Sigmoid colon (tissue), 7 donors: ENCODE results near the gene CELF3. TPM values are rescaled to one million over a fixed set of nuclear protein-coding genes. Genes with fewer than 3 reads are reported as not detected.

Experiments
- DNase-seq: peaks from one replicate; pipeline ENCODE4 v3.0.0-alpha.2; 2019
- H3K27ac ChIP-seq, 4 donors: fragments of 200-600 bp; sonication (generic); one replicate each; pipeline ENCODE4 v1.5.1; 2016 to 2019; ENCODE audit warnings: mild to moderate bottlenecking in 1 of 4
- H3K27me3 ChIP-seq, 3 donors: fragments of 200-600 bp; sonication (generic); one replicate each; pipeline ENCODE4 v1.5.1; 2019; ENCODE audit warnings: mild to moderate bottlenecking in 1 of 3
- H3K36me3 ChIP-seq, 4 donors: fragments of 200-600 bp; sonication (generic); one replicate each; pipeline ENCODE4 v1.5.1; 2016 to 2019
- H3K4me1 ChIP-seq, 4 donors: fragments of 200-600 bp; sonication (generic); one replicate each; pipeline ENCODE4 v1.5.1; 2017 to 2019
- H3K4me3 ChIP-seq, 4 donors: fragments of 200-600 bp; sonication (generic); one replicate each; pipeline ENCODE4 v1.5.1; 2017 to 2019; ENCODE audit warnings: mild to moderate bottlenecking in 2 of 4, moderate library complexity in 1 of 4
- H3K9me3 ChIP-seq, 4 donors: fragments of 200-600 bp in 3 of 4; sonication (generic) in 3 of 4; one replicate each; pipeline versions ENCODE4 v1.5.1 to v1.6.1; 2013 to 2019
- CTCF ChIP-seq, 4 experiments: fragments of 450-650 bp in 3 of 4; fragments of 200-600 bp in 1 of 4; IDR thresholded peaks; one replicate each; pipeline ENCODE4 v1.5.1; 2016 to 2019; ENCODE audit warnings: antibody characterized with exemption in 4 of 4, mild to moderate bottlenecking in 3 of 4, moderate library complexity in 2 of 4
- EP300 ChIP-seq, 4 donors: sonication (generic); formaldehyde crosslinking; IDR thresholded peaks; one replicate each; pipeline ENCODE4 v1.6.1; 2017; ENCODE audit warnings: antibody characterized with exemption in 4 of 4
- POLR2A ChIP-seq, 2 donors: fragments of 450-650 bp; IDR thresholded peaks; one replicate each; pipeline ENCODE4 v1.6.1; 2016; ENCODE audit warnings: antibody characterized with exemption in 2 of 2, mild to moderate bottlenecking in 2 of 2, moderate library complexity in 2 of 2
- POLR2AphosphoS5 ChIP-seq, 4 donors: sonication (generic); formaldehyde crosslinking; IDR thresholded peaks; one replicate each; pipeline ENCODE4 v1.6.1; 2017; ENCODE audit warnings: antibody characterized with exemption in 4 of 4
- WGBS, 2 donors: extraction: QIAGEN DNeasy Blood & Tissue Kit; methylation state at CpG; one replicate each; pipeline ENCODE4 v1.1.7; 2013; 5-methylcytosine and 5-hydroxymethylcytosine counted together
- intact Hi-C: fragments of 100-400 bp; cut with DNase I; formaldehyde crosslinking; loops from one replicate; pipeline ENCODE4 v1.15.1; 2023
- polyA plus RNA-seq, 3 donors: library from polyadenylated mRNA; stranded (reverse); fragments of 200-250 nt; gene quantifications; one replicate each; pipeline ENCODE4 v1.2.3, GENCODE V29; 2013
- total RNA-seq, 4 donors: library from RNA; depleted of rRNA; stranded (reverse); fragments of >200 nt; gene quantifications; one replicate each; pipeline ENCODE4 v1.1.0, GENCODE V29; 2016
- donor health status: healthy with polysubstance abuse.
- donor health status: Bipolar disorder and iron deficiency.
- donor health status: healthy.

CELF3 gene
- total and polyA plus RNA-seq, 7 donors: 0.60 to 4.3 (median 1.6) TPM

GRCh38 chr1:151720554-151720953 lies 4.0 kb upstream of the CELF3 start:
- peaks cover 0 to 42% (median 34%) of the 10 kb centered on the region in 4 donors for H3K4me1 ChIP-seq
- no peak for TF ChIP-seq CTCF (IDR thresholded peaks at IDR 0.05)
- H3K27ac ChIP-seq: peak overlapping the region; percentile 79 to 88 (median 86)
- peaks cover 11 to 22% (median 13%) of the 10 kb centered on the region in 3 donors for H3K27me3 ChIP-seq
- intact Hi-C loops: no loop called here
- no peak for DNase-seq
- 10 to 14% methylated on average over 5 of the region's 5 CpGs for WGBS, 2 donors
- H3K36me3 ChIP-seq: no peaks in the 10 kb centered on the region
- peak overlapping the region; percentile 36 to 59 (median 52) for H3K4me3 ChIP-seq
- H3K9me3 ChIP-seq: no peaks in the 10 kb centered on the region

- DNase-seq: no peak
- Histone ChIP-seq H3K27me3 (peaks cover 11 to 27% (median 16%) of the 10 kb centered on the region in 3 donors), H3K4me3 (peak overlapping the region in 3 of 4 donors; percentile 49 to 59 (median 56)), H3K27ac (peak overlapping the region; percentile 79 to 88 (median 86)), H3K4me1 (peaks cover 0 to 42% (median 34%) of the 10 kb centered on the region in 4 donors), H3K9me3 (no peaks in the 10 kb centered on the region), H3K36me3 (no peaks in the 10 kb centered on the region)
- 21 to 38% methylated on average over 1 of the region's 1 CpG for WGBS, 2 donors
- intact Hi-C loops: no loop called here
- TF ChIP-seq POLR2AphosphoS5 (IDR thresholded peaks at IDR 0.05): no peak
These were observed 3.5 kb upstream of the CELF3 start for GRCh38 chr1:151720125-151720524.

GRCh38 chr1:151718666-151719065 lies 2.1 kb upstream of the CELF3 start:
- H3K4me3 ChIP-seq: no peak overlapping the region
- TF ChIP-seq CTCF (IDR thresholded peaks at IDR 0.05) (no peak), EP300 (IDR thresholded peaks at IDR 0.05) (no peak), POLR2AphosphoS5 (IDR thresholded peaks at IDR 0.05) (no peak)
- no peak overlapping the region for H3K27ac ChIP-seq
- no peak for DNase-seq
- H3K27me3 ChIP-seq: peaks cover 11 to 35% (median 16%) of the 10 kb centered on the region in 3 donors
- no peaks in the 10 kb centered on the region for H3K36me3 ChIP-seq
- WGBS, 2 donors: 86 to 93% methylated on average over 4 of the region's 4 CpGs
- H3K4me1 ChIP-seq: peaks cover 0 to 42% (median 34%) of the 10 kb centered on the region in 4 donors
- intact Hi-C loops: no loop called here
- H3K9me3 ChIP-seq: no peaks in the 10 kb centered on the region

- Histone ChIP-seq H3K4me1 (peaks cover 0 to 42% (median 34%) of the 10 kb centered on the region in 4 donors), H3K4me3 (no peak overlapping the region), H3K27ac (no peak overlapping the region), H3K9me3 (no peaks in the 10 kb centered on the region), H3K27me3 (peaks cover 11 to 35% (median 16%) of the 10 kb centered on the region in 3 donors), H3K36me3 (no peaks in the 10 kb centered on the region)
- TF ChIP-seq POLR2AphosphoS5 (IDR thresholded peaks at IDR 0.05) (no peak), CTCF (IDR thresholded peaks at IDR 0.05) (no peak), POLR2A (IDR thresholded peaks at IDR 0.05) (no peak), EP300 (IDR thresholded peaks at IDR 0.05) (no peak)
- no peak for DNase-seq
- 49 to 62% methylated on average over 4 of the region's 4 CpGs for WGBS, 2 donors
- intact Hi-C loops: no loop called here
These were observed 1.4 kb upstream of the CELF3 start for GRCh38 chr1:151718011-151718431.

GRCh38 chr1:151716405-151716762 lies 219 bp downstream of the CELF3 start:
- no peak overlapping the region for H3K27ac ChIP-seq
- H3K36me3 ChIP-seq: no peaks in the 10 kb centered on the region
- no peak overlapping the region for H3K4me3 ChIP-seq
- intact Hi-C loops: no loop called here
- 15 to 40% methylated on average over 11 of the region's 11 CpGs for WGBS, 2 donors
- TF ChIP-seq POLR2A (IDR thresholded peaks at IDR 0.05) (no peak), POLR2AphosphoS5 (IDR thresholded peaks at IDR 0.05) (no peak), CTCF (IDR thresholded peaks at IDR 0.05) (no peak), EP300 (IDR thresholded peaks at IDR 0.05) (no peak)
- peaks cover 0 to 34% (median 28%) of the 10 kb centered on the region in 4 donors for H3K4me1 ChIP-seq
- H3K27me3 ChIP-seq: peaks cover 11 to 35% (median 16%) of the 10 kb centered on the region in 3 donors
- H3K9me3 ChIP-seq: no peaks in the 10 kb centered on the region
- no peak for DNase-seq
